Panc1 (cell line): ENCODE results near the gene GCNT4. TPM values are rescaled to one million over a fixed set of nuclear protein-coding genes. Genes with fewer than 3 reads are reported as not detected.

Experiments
- ATAC-seq: fragments of 200-7000 bp; cut with Tn5 transposase; 2 replicates; pipeline ENCODE4 v1.9.1; 2020; ENCODE audit warnings: mild to moderate bottlenecking, moderate library complexity
- BruUV-seq: library from RNA; stranded (reverse); fragments of 400-500 nt; replicated peaks from 2 replicates; lab custom pipeline; 2021; lab: Mats Ljungman, UMichigan
- CTCF ChIA-PET: fragments of 300-600 bp; sonication (Branson Sonifier 250); formaldehyde crosslinking; loops from one replicate; lab custom pipeline; 2022; ENCODE audit warnings: antibody characterized with exemption; lab: Charles Lee
- POLR2A ChIA-PET: fragments of 300-600 bp; sonication (Branson Sonifier 250); formaldehyde crosslinking; loops from one replicate; lab custom pipeline; 2022; ENCODE audit warnings: antibody characterized with exemption; lab: Charles Lee
- DNase-seq: peaks from one replicate; pipeline ENCODE4 v3.0.0-alpha.2; 2010; ENCODE audit warnings: low read depth, low spot score
- H3K27ac ChIP-seq: 2 replicates; pipeline ENCODE4 v1.5.1; 2011; ENCODE audit warnings: mild to moderate bottlenecking, low read length, inconsistent platforms
- H3K27me3 ChIP-seq: fragments of 200-500 bp; sonication (Bioruptor generic); 2 replicates; pipeline ENCODE4 v1.6.0; 2014; ENCODE audit warnings: low read length, inconsistent platforms; ENCODE audit not compliant: control insufficient read depth, insufficient read depth
- H3K36me3 ChIP-seq: fragments of 200-500 bp; sonication (Bioruptor generic); 2 replicates; pipeline ENCODE4 v1.5.1; 2014; ENCODE audit warnings: inconsistent platforms, mild to moderate bottlenecking, low read length, moderate library complexity; ENCODE audit not compliant: control insufficient read depth, insufficient read depth
- H3K4me1 ChIP-seq: 2 replicates; pipeline ENCODE4 v1.5.1; 2011; ENCODE audit warnings: inconsistent platforms, mild to moderate bottlenecking, low read length, moderate library complexity; ENCODE audit not compliant: control insufficient read depth, insufficient read depth
- H3K4me3 ChIP-seq, 2 experiments: 2 replicates each; pipeline ENCODE4 v1.5.1; 2011 to 2012; ENCODE audit warnings: low read depth in 2 of 2, low read length in 2 of 2, mild to moderate bottlenecking in 2 of 2, inconsistent platforms in 1 of 2, moderate library complexity in 1 of 2
- H3K9me3 ChIP-seq: fragments of 200-500 bp; sonication (Bioruptor generic); 2 replicates; pipeline ENCODE4 v1.5.1; 2014; ENCODE audit warnings: low read depth, mild to moderate bottlenecking, inconsistent platforms, low read length, moderate library complexity; ENCODE audit not compliant: control insufficient read depth, insufficient read depth
- CTCF ChIP-seq: fragments of 450-650 bp; IDR thresholded peaks from 2 replicates; pipeline ENCODE4 v1.5.1; 2017; ENCODE audit warnings: mild to moderate bottlenecking
- POLR2AphosphoS5 ChIP-seq: IDR thresholded peaks from 2 replicates; pipeline ENCODE4 v1.6.1; 2012; ENCODE audit warnings: mild to moderate bottlenecking, low read depth, low read length, moderate library complexity
- REST ChIP-seq, 2 experiments: IDR thresholded peaks; 2 replicates each; pipeline ENCODE4 v1.6.1; 2011 to 2012; ENCODE audit warnings: low read depth in 2 of 2, control low read depth in 1 of 2, low read length in 1 of 2, mild to moderate bottlenecking in 1 of 2, moderate library complexity in 1 of 2; ENCODE audit not compliant: insufficient read depth in 1 of 2
- SIN3A ChIP-seq: IDR thresholded peaks from 2 replicates; pipeline ENCODE4 v1.6.1; 2012; ENCODE audit warnings: low read depth, mild to moderate bottlenecking, low read length, moderate library complexity, borderline replicate concordance; ENCODE audit not compliant: insufficient read depth
- TCF7L2 ChIP-seq: IDR thresholded peaks from 2 replicates; pipeline ENCODE4 v1.6.1; 2011; ENCODE audit warnings: mild to moderate bottlenecking, low read depth, low read length, inconsistent platforms
- in situ Hi-C: cut with HindIII; loops from 2 replicates; pipeline ENCODE4 v1.10.0; 2016; ENCODE audit warnings: low sequenced_read_pairs, low pct_unique_long_range_greater_than_20kb
- intact Hi-C: fragments of 100-400 bp; cut with micrococcal nuclease; formaldehyde crosslinking; loops from one replicate; pipeline ENCODE4 v1.10.0; 2022; ENCODE audit not compliant: unreplicated experiment
- total RNA-seq: library from RNA; stranded (reverse); gene quantifications from one replicate; pipeline ENCODE4 v1.2.1, GENCODE V29; 2021; ENCODE audit not compliant: unreplicated experiment

The GCNT4 gene
- total RNA-seq, 1 experiment from 2014 or later: 0.33 TPM

GRCh38 chr5:75051217-75051751 is 1.1 kb downstream of the GCNT4 start:
- DNase-seq: no peak
- no peak for TF ChIP-seq POLR2AphosphoS5
- TF ChIP-seq SIN3A: no peak
- TF ChIP-seq TCF7L2: no peak
- TF ChIP-seq CTCF: no peak
- TF ChIP-seq REST (IDR thresholded peaks at IDR 0.05; ENCODE audit: insufficient read depth in 1 of 2, low read depth in 2 of 2, low read length in 1 of 2): no peak
- no peak for ATAC-seq
- CTCF ChIA-PET: no interaction called here
- in situ Hi-C loops: no loop called here
- TSS peak; percentile 69 for BruUV-seq
- POLR2A ChIA-PET: no interaction called here
- Histone ChIP-seq H3K27ac (no peak overlapping the region), H3K4me1 (peaks cover 8% of the 10 kb centered on the region), H3K9me3 (no peaks in the 10 kb centered on the region), H3K36me3 (no peaks in the 10 kb centered on the region), H3K27me3 (no peaks in the 10 kb centered on the region), H3K4me3 (no peak overlapping the region)
- intact Hi-C loops: loop anchor here (5.0 kb wide), 1 partner anchor 286 kb away; the partner anchor contains the start of gene HMGCR

GRCh38 chr5:75050415-75050814 is 1.9 kb downstream of the GCNT4 start:
- Histone ChIP-seq H3K36me3 (no peaks in the 10 kb centered on the region), H3K4me1 (peaks cover 8% of the 10 kb centered on the region), H3K27ac (no peak overlapping the region), H3K4me3 (no peak overlapping the region), H3K9me3 (no peaks in the 10 kb centered on the region), H3K27me3 (no peaks in the 10 kb centered on the region)
- no peak for TF ChIP-seq REST (IDR thresholded peaks at IDR 0.05; ENCODE audit: insufficient read depth in 1 of 2, low read depth in 2 of 2, low read length in 1 of 2)
- TF ChIP-seq CTCF: 0 out of 2 replicates have a peak, but pooled peaks have one; percentile 41
- BruUV-seq: no TSS peak
- ChIA-PET POLR2A (no interaction called here), CTCF (interaction anchor here (0.6 to 1.0 kb wide), 4 partner anchors 10 to 1781 kb away, joined by 3 to 11 read pairs (median 3); no protein-coding TSS in a partner anchor)
- in situ Hi-C loops: no loop called here
- ATAC-seq (peak; percentile 71), DNase-seq (no peak)
- intact Hi-C loops: loop anchor here (5.0 kb wide), 1 partner anchor 287 kb away; the partner anchor contains the start of gene HMGCR
